HepG2 (cell line): ENCODE measurements around the gene SLC25A10. TPM values are rescaled to one million over a fixed set of nuclear protein-coding genes. Genes with fewer than 3 reads are reported as not detected.

Source experiments
- ATAC-seq: fragments of 200-7000 bp; cut with Tn5 transposase; 3 replicates; pipeline ENCODE4 v1.9.1; 2020; ENCODE audit warnings: mild to moderate bottlenecking, moderate library complexity
- BruUV-seq: library from RNA; stranded (reverse); fragments of 400-500 nt; replicated peaks from 2 replicates; lab custom pipeline; 2021; lab: Mats Ljungman, UMichigan
- CTCF ChIA-PET: fragments of 300-600 bp; formaldehyde crosslinking; extraction: SDS; loops from one replicate; lab custom pipeline; 2021; ENCODE audit warnings: low total read pairs, inconsistent platforms, low intra/inter-chr PET ratio; lab: Yijun Ruan, JAX
- POLR2A ChIA-PET: fragments of 350-600 bp; sonication (Branson Sonifier 250); formaldehyde crosslinking; loops from one replicate; lab custom pipeline; 2020; ENCODE audit warnings: antibody characterized with exemption, inconsistent platforms; lab: Yijun Ruan, JAX
- DNase-seq: peaks from one replicate; pipeline ENCODE4 v3.0.0-alpha.2; 2015; ENCODE audit warnings: low spot score
- FAIRE-seq: peaks from 3 replicates; lab custom pipeline; 2011; peaks lifted over from hg19 to GRCh38; lab: Jason Lieb, UNC
- H2AFZ ChIP-seq: one replicate; pipeline ENCODE4 v1.6.1; 2011; ENCODE audit warnings: low read length, inconsistent platforms
- H3K27ac ChIP-seq: fragments of 300-600 bp; 3 replicates; pipeline ENCODE4 v1.8.0; 2011; ENCODE audit warnings: mixed run types, mild to moderate bottlenecking, mixed read lengths, low read length, inconsistent platforms; ENCODE audit not compliant: insufficient read depth; ENCODE audit errors: extremely low read length
- H3K27me3 ChIP-seq, 2 experiments: fragments of 200-600 bp in 1 of 2; 2 replicates in 1 of 2; 3 replicates in 1 of 2; pipeline versions ENCODE4 v1.6.0 to v1.8.0; 2011; ENCODE audit warnings: low read length in 2 of 2, mild to moderate bottlenecking in 2 of 2, moderate library complexity in 2 of 2, inconsistent platforms in 1 of 2; ENCODE audit not compliant: insufficient read depth in 2 of 2, control insufficient read depth in 1 of 2
- H3K36me3 ChIP-seq, 2 experiments: fragments of 200-600 bp in 1 of 2; replicated peaks in 1 of 2; 2 replicates in 1 of 2; 3 replicates in 1 of 2; pipeline versions ENCODE4 v1.5.1 to v1.8.0; 2011; ENCODE audit warnings: low read length in 2 of 2, inconsistent platforms in 1 of 2; ENCODE audit not compliant: insufficient read depth in 2 of 2, control insufficient read depth in 1 of 2
- H3K4me1 ChIP-seq: 2 replicates; pipeline ENCODE4 v1.5.1; 2012; ENCODE audit warnings: low read length, inconsistent platforms; ENCODE audit not compliant: insufficient read depth
- H3K4me2 ChIP-seq: 2 replicates; pipeline ENCODE4 v1.6.0; 2011; ENCODE audit warnings: low read depth, low read length, inconsistent platforms
- H3K4me3 ChIP-seq, 3 experiments: fragments of 200-600 bp in 1 of 3; sonication (generic), shearing (Covaris generic) in 1 of 3; replicated peaks in 1 of 3; 2 replicates each; pipeline ENCODE4 v1.5.1; 2011 to 2016; ENCODE audit warnings: low read length in 3 of 3, inconsistent platforms in 2 of 3, low read depth in 2 of 3, mild to moderate bottlenecking in 2 of 3, control low read depth in 1 of 3, mixed read lengths in 1 of 3; ENCODE audit not compliant: insufficient read depth in 1 of 3
- H3K79me2 ChIP-seq: one replicate; pipeline ENCODE4 v1.6.1; 2011; ENCODE audit warnings: low read length, inconsistent platforms; ENCODE audit not compliant: insufficient read depth
- H3K9ac ChIP-seq: 2 replicates; pipeline ENCODE4 v1.6.0; 2011; ENCODE audit warnings: mild to moderate bottlenecking, low read depth, low read length, inconsistent platforms; ENCODE audit not compliant: insufficient read depth
- H3K9me3 ChIP-seq: 2 replicates; pipeline ENCODE4 v1.5.1; 2012; ENCODE audit warnings: mild to moderate bottlenecking, low read length
- H4K20me1 ChIP-seq: 2 replicates; pipeline ENCODE4 v1.6.0; 2011; ENCODE audit warnings: inconsistent platforms, mild to moderate bottlenecking, low read length, moderate library complexity; ENCODE audit not compliant: insufficient read depth
- ETV6 ChIP-seq: sonication (generic); formaldehyde crosslinking; conservative IDR thresholded peaks from 2 replicates; pipeline ENCODE4 v1.4.0; 2020; ENCODE audit warnings: missing genetic modification reagents
- FLYWCH1 ChIP-seq: sonication (generic); formaldehyde crosslinking; IDR thresholded peaks from 2 replicates; pipeline ENCODE4 v1.8.1; 2023; ENCODE audit warnings: mild to moderate bottlenecking, missing genetic modification reagents
- FOXO4 ChIP-seq: sonication (generic); formaldehyde crosslinking; conservative IDR thresholded peaks from 2 replicates; pipeline ENCODE4 v1.8.1; 2023; ENCODE audit warnings: missing genetic modification reagents
- IRF2 ChIP-seq: IDR thresholded peaks from 2 replicates; pipeline ENCODE4 v1.6.1; 2018; ENCODE audit warnings: missing genetic modification reagents, missing compliant biosample characterization
- KDM2A ChIP-seq: sonication (generic); formaldehyde crosslinking; IDR thresholded peaks from 2 replicates; pipeline ENCODE4 v1.4.0; 2020; ENCODE audit warnings: low read depth, missing genetic modification reagents, borderline replicate concordance
- MXI1 ChIP-seq: IDR thresholded peaks from 3 replicates; pipeline ENCODE4 v1.6.1; 2012; ENCODE audit warnings: low read depth, low read length, inconsistent platforms, borderline replicate concordance
- RBM39 ChIP-seq: fragments of 200-400 bp; formaldehyde crosslinking; IDR thresholded peaks from one replicate; pipeline ENCODE4 v1.6.1; 2018; ENCODE audit warnings: antibody characterized with exemption, mild to moderate bottlenecking, low read depth, low read length; ENCODE audit not compliant: poor library complexity, severe bottlenecking
- SMAD9 ChIP-seq: sonication (generic); formaldehyde crosslinking; IDR thresholded peaks from 2 replicates; pipeline ENCODE4 v1.5.1; 2020; ENCODE audit warnings: mild to moderate bottlenecking, missing genetic modification reagents
- XRCC5 ChIP-seq: fragments of 200-400 bp; formaldehyde crosslinking; optimal IDR thresholded peaks from 2 replicates; pipeline ENCODE3; 2017; ENCODE audit warnings: mild to moderate bottlenecking, low read length
- ZBTB25 ChIP-seq: IDR thresholded peaks from 2 replicates; pipeline ENCODE4 v1.6.1; 2018; ENCODE audit warnings: missing genetic modification reagents
- ZBTB38 ChIP-seq: sonication (generic); formaldehyde crosslinking; IDR thresholded peaks from 2 replicates; pipeline ENCODE4 v1.5.1; 2020; ENCODE audit warnings: mild to moderate bottlenecking, missing genetic modification reagents
- ZNF138 ChIP-seq: sonication (generic); formaldehyde crosslinking; IDR thresholded peaks from 2 replicates; pipeline ENCODE4 v1.5.0; 2020; ENCODE audit warnings: mild to moderate bottlenecking, low read depth, missing genetic modification reagents
- ZNF317 ChIP-seq: sonication (generic); formaldehyde crosslinking; IDR thresholded peaks from 2 replicates; pipeline ENCODE4 v1.5.0; 2020; ENCODE audit warnings: mild to moderate bottlenecking, missing genetic modification reagents
- ZNF343 ChIP-seq: sonication (generic); formaldehyde crosslinking; IDR thresholded peaks from 2 replicates; pipeline ENCODE4 v1.4.0; 2020; ENCODE audit warnings: mild to moderate bottlenecking, missing genetic modification reagents
- ZNF543 ChIP-seq: sonication (generic); formaldehyde crosslinking; IDR thresholded peaks from 2 replicates; pipeline ENCODE4 v1.4.0; 2020; ENCODE audit warnings: mild to moderate bottlenecking, missing genetic modification reagents
- ZNF740 ChIP-seq: sonication (generic); formaldehyde crosslinking; IDR thresholded peaks from 2 replicates; pipeline ENCODE4 v1.4.0; 2020; ENCODE audit warnings: missing genetic modification reagents
- WGBS: methylation state at CpG from one replicate; pipeline ENCODE4 v1.1.6; 2017; ENCODE audit warnings: low lambda C conversion rate; 5-methylcytosine and 5-hydroxymethylcytosine counted together
- in situ Hi-C: cut with HindIII; loops from 2 replicates; pipeline ENCODE4 v1.10.0; 2017; ENCODE audit warnings: low pct_unique_long_range_greater_than_20kb; ENCODE audit not compliant: extremely low pct_ligation_motif_present
- intact Hi-C: fragments of 100-400 bp; cut with micrococcal nuclease; formaldehyde crosslinking; loops from one replicate; pipeline ENCODE4 v1.10.0; 2022; ENCODE audit not compliant: unreplicated experiment
- polyA plus RNA-seq, 8 experiments: library from polyadenylated mRNA; depleted of rRNA in 3 of 8; stranded (reverse) in 7 of 8; unstranded in 1 of 8; fragments of >200 nt; fragmentation: Illumina TruSeq in 4 of 8; extraction: Trizol in 4 of 8; gene quantifications; 2 replicates each; pipeline versions ENCODE4 v1.2.1 to v1.2.3, GENCODE V29; 2011 to 2016; ENCODE audit warnings: low read depth in 4 of 8, missing spikeins in 1 of 8, mixed read lengths in 1 of 8; ENCODE audit not compliant: insufficient read depth in 1 of 8
- total RNA-seq, 5 experiments: library from RNA; depleted of rRNA; stranded (reverse); fragments of >200 nt; fragmentation: Illumina TruSeq; extraction: Trizol; gene quantifications; 2 replicates each; pipeline ENCODE4 v1.2.3, GENCODE V29; 2016; ENCODE audit warnings: low read depth in 1 of 5
- TF ChIP-seq, protein P1 (sequence below): sonication (generic); formaldehyde crosslinking; IDR thresholded peaks from 2 replicates; pipeline ENCODE4 v1.5.0; 2020; ENCODE audit warnings: mild to moderate bottlenecking, missing genetic modification reagents
- TF ChIP-seq, protein P2 (sequence below): sonication (generic); formaldehyde crosslinking; IDR thresholded peaks from 2 replicates; pipeline ENCODE4 v1.4.0; 2020; ENCODE audit warnings: mild to moderate bottlenecking, missing genetic modification reagents

SLC25A10 gene
- total and polyA plus RNA-seq, 2 of the 13 experiments (the other 11 are each of a cell fraction or from before 2014, with no cell fraction given): 46.5 to 140 TPM

DNA sequence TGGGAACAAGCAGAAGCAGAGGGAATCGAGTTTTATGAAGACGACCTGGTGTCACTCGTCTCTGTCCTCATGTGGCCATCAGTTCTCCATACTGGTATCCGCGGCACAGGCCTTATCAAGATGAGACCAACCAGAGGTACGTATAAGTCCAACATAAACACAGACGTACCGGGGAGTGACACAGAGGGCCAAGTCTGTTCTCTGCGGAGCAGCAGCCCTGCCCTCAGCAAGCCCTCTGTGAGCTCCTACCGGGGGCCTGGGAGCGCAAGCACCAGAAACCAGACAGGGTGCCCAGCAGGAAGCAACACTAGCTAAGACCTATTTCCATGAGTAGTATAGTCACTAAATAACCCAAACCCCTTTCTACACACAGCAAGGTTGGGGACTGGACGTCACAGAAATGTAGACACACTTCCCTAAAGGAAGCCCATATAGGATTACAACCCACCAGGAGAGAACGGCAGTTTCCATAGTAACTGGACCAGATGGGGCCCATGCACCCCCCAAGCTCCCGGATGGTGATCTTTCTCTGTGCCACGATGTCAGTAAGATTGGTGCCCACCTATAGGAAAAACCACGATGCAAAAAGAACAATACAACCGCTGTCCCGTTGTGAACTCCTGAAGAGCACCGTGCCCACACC is 29.4 kb upstream of the SLC25A10 start:
- POLR2A ChIA-PET: interaction anchor here (0.5 to 4.5 kb wide), 15 partner anchors 10 to 1886 kb away, joined by 3 to 124 read pairs (median 10); partner anchors contain the start of genes CBX8, CCDC137, MCRIP1 and MRPL12
- Histone ChIP-seq H3K9ac (peak overlapping the region; percentile 94), H3K36me3 (peaks cover 16 to 25% of the 10 kb centered on the region in 2 experiments; a peak in 4 of 5 replicates), H4K20me1 (no peaks in the 10 kb centered on the region), H3K4me1 (peaks cover 43% of the 10 kb centered on the region), H2AFZ (no peak overlapping the region), H3K27ac (peak overlapping the region; percentile 68), H3K4me3 (peak overlapping the region; percentile 94 to 99 (median 97)), H3K79me2 (peaks cover 35% of the 10 kb centered on the region), H3K27me3 (no peaks in the 10 kb centered on the region; a peak in 1 of 5 replicates), H3K4me2 (peak overlapping the region; percentile 90), H3K9me3 (no peaks in the 10 kb centered on the region)
- BruUV-seq: no TSS peak
- CTCF ChIA-PET: no interaction called here
- no peak for FAIRE-seq
- WGBS: 20% methylated on average over 12 of the region's 19 CpGs
- DNase-seq: no peak
- intact Hi-C loops (no loop called here), in situ Hi-C loops (no loop called here)
- peak; percentile 1; the same call in 1 of the 3 replicates for ATAC-seq
- TF ChIP-seq RBM39 (no peak), XRCC5 (peak; percentile 15), ETV6 (CRISPR knock-in tag) (no peak), ZNF740 (CRISPR knock-in tag) (peak; percentile 47; the same call in 1 of the 2 replicates), IRF2 (CRISPR knock-in tag) (no peak), ZNF343 (CRISPR knock-in tag) (no peak), FOXO4 (CRISPR knock-in tag) (no peak), ZNF317 (no peak), ZNF138 (CRISPR knock-in tag) (0 out of 2 replicates have a peak, but pooled peaks have one; percentile 20), KDM2A (CRISPR knock-in tag) (no peak), SMAD9 (CRISPR knock-in tag) (no peak), ZNF543 (CRISPR knock-in tag) (no peak), ZBTB25 (CRISPR knock-in tag) (no peak), FLYWCH1 (CRISPR knock-in tag) (no peak), MXI1 (peak; percentile 0; the same call in 1 of the 3 replicates), ZBTB38 (CRISPR knock-in tag) (0 out of 2 replicates have a peak, but pooled peaks have one; percentile 27)
- TF ChIP-seq, protein P1, sequence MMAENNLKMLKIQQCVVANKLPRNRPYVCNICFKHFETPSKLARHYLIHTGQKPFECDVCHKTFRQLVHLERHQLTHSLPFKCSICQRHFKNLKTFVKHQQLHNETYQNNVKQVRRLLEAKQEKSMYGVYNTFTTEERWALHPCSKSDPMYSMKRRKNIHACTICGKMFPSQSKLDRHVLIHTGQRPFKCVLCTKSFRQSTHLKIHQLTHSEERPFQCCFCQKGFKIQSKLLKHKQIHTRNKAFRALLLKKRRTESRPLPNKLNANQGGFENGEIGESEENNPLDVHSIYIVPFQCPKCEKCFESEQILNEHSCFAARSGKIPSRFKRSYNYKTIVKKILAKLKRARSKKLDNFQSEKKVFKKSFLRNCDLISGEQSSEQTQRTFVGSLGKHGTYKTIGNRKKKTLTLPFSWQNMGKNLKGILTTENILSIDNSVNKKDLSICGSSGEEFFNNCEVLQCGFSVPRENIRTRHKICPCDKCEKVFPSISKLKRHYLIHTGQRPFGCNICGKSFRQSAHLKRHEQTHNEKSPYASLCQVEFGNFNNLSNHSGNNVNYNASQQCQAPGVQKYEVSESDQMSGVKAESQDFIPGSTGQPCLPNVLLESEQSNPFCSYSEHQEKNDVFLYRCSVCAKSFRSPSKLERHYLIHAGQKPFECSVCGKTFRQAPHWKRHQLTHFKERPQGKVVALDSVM: no peak
- TF ChIP-seq, protein P2, sequence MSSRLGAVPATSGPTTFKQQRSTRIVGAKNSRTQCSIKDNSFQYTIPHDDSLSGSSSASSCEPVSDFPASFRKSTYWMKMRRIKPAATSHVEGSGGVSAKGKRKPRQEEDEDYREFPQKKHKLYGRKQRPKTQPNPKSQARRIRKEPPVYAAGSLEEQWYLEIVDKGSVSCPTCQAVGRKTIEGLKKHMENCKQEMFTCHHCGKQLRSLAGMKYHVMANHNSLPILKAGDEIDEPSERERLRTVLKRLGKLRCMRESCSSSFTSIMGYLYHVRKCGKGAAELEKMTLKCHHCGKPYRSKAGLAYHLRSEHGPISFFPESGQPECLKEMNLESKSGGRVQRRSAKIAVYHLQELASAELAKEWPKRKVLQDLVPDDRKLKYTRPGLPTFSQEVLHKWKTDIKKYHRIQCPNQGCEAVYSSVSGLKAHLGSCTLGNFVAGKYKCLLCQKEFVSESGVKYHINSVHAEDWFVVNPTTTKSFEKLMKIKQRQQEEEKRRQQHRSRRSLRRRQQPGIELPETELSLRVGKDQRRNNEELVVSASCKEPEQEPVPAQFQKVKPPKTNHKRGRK (CRISPR knock-in tag): no peak
